Liver (tissue), 9 donors: Measurements from ENCODE around the gene PPP1R18. TPM values are rescaled to one million over a fixed set of nuclear protein-coding genes. Genes with fewer than 3 reads are reported as not detected.
"Not testable (repeated sequence)": the region's sequence is repeated elsewhere in the genome, so short reads cannot be mapped to it uniquely, and the experiment has no call there.

Source experiments
- DNase-seq: peaks from one replicate; pipeline ENCODE4 v3.0.0-alpha.2; 2017; ENCODE audit warnings: low spot score
- H3K27ac ChIP-seq, 2 donors: one replicate each; pipeline ENCODE4 v1.7.0; 2013; ENCODE audit warnings: inconsistent platforms in 2 of 2, low read length in 2 of 2, control low read depth in 1 of 2, low read depth in 1 of 2, mild to moderate bottlenecking in 1 of 2
- H3K27me3 ChIP-seq, 4 donors: one replicate each; pipeline versions ENCODE4 v1.6.1 to v1.7.0; 2013; ENCODE audit warnings: low read length in 3 of 4, inconsistent platforms in 1 of 4, mild to moderate bottlenecking in 1 of 4, moderate library complexity in 1 of 4; ENCODE audit not compliant: control insufficient read depth in 4 of 4, insufficient read depth in 4 of 4
- H3K36me3 ChIP-seq, 4 donors: one replicate each; pipeline versions ENCODE4 v1.6.1 to v1.7.0; 2013; ENCODE audit warnings: low read length in 3 of 4, mild to moderate bottlenecking in 3 of 4, low read depth in 1 of 4, moderate library complexity in 1 of 4; ENCODE audit not compliant: control insufficient read depth in 4 of 4, insufficient read depth in 3 of 4
- H3K4me1 ChIP-seq, 4 donors: one replicate each; pipeline versions ENCODE4 v1.6.1 to v1.7.0; 2013; ENCODE audit warnings: low read length in 3 of 4, mild to moderate bottlenecking in 3 of 4, moderate library complexity in 1 of 4; ENCODE audit not compliant: control insufficient read depth in 4 of 4, insufficient read depth in 4 of 4
- H3K4me3 ChIP-seq, 3 donors: one replicate each; pipeline versions ENCODE4 v1.6.1 to v1.7.0; 2013; ENCODE audit warnings: low read length in 3 of 3, control low read depth in 1 of 3, low read depth in 1 of 3, mild to moderate bottlenecking in 1 of 3
- H3K9ac ChIP-seq, 2 donors: one replicate each; pipeline ENCODE4 v1.7.0; 2013; ENCODE audit warnings: low read length in 2 of 2, mild to moderate bottlenecking in 2 of 2, moderate library complexity in 2 of 2, control low read depth in 1 of 2, low read depth in 1 of 2
- H3K9me3 ChIP-seq, 4 donors: one replicate each; pipeline versions ENCODE4 v1.6.1 to v1.7.0; 2013; ENCODE audit warnings: low read length in 3 of 4; ENCODE audit not compliant: control insufficient read depth in 4 of 4
- EGR1 ChIP-seq, 2 donors: IDR thresholded peaks; 2 replicates each; pipeline ENCODE4 v1.6.1; 2016 to 2018; ENCODE audit warnings: antibody characterized with exemption in 2 of 2, low read depth in 2 of 2
- FOXA2 ChIP-seq: IDR thresholded peaks from 2 replicates; pipeline ENCODE4 v1.6.1; 2016; ENCODE audit warnings: antibody characterized with exemption
- GABPA ChIP-seq, 2 donors: IDR thresholded peaks in 1 of 2; conservative IDR thresholded peaks in 1 of 2; 2 replicates each; pipeline ENCODE4 v1.6.1; 2016; ENCODE audit warnings: antibody characterized with exemption in 2 of 2, mild to moderate bottlenecking in 1 of 2, moderate library complexity in 1 of 2
- HNF4A ChIP-seq, 2 donors: conservative IDR thresholded peaks; 2 replicates each; pipeline ENCODE4 v1.6.1; 2016; ENCODE audit warnings: antibody characterized with exemption in 2 of 2, mild to moderate bottlenecking in 2 of 2
- HNF4G ChIP-seq: IDR thresholded peaks from 2 replicates; pipeline ENCODE4 v1.6.1; 2016; ENCODE audit warnings: antibody characterized with exemption
- JUND ChIP-seq, 2 donors: IDR thresholded peaks; 2 replicates each; pipeline ENCODE4 v1.6.1; 2016; ENCODE audit warnings: antibody characterized with exemption in 2 of 2
- NR2F2 ChIP-seq: IDR thresholded peaks from 2 replicates; pipeline ENCODE4 v1.6.1; 2016; ENCODE audit warnings: antibody characterized with exemption
- RXRA ChIP-seq, 2 donors: IDR thresholded peaks; 2 replicates each; pipeline ENCODE4 v1.6.1; 2017 to 2018; ENCODE audit warnings: antibody characterized with exemption in 2 of 2, mild to moderate bottlenecking in 1 of 2
- SP1 ChIP-seq: IDR thresholded peaks from 2 replicates; pipeline ENCODE4 v1.6.1; 2018; ENCODE audit warnings: antibody characterized with exemption, mild to moderate bottlenecking
- TAF1 ChIP-seq: conservative IDR thresholded peaks from 2 replicates; pipeline ENCODE4 v1.6.1; 2016; ENCODE audit warnings: antibody characterized with exemption, mild to moderate bottlenecking
- YY1 ChIP-seq: IDR thresholded peaks from 2 replicates; pipeline ENCODE4 v1.6.1; 2016; ENCODE audit warnings: antibody characterized with exemption, mild to moderate bottlenecking
- ZBTB33 ChIP-seq: IDR thresholded peaks from 2 replicates; pipeline ENCODE4 v1.6.1; 2016; ENCODE audit warnings: antibody characterized with exemption
- WGBS: extraction: QIAGEN DNeasy Blood & Tissue Kit; methylation state at CpG from one replicate; pipeline ENCODE4 v1.1.7; 2013; 5-methylcytosine and 5-hydroxymethylcytosine counted together
- polyA plus RNA-seq, 2 donors: library from polyadenylated mRNA; stranded (reverse) in 1 of 2; unstranded in 1 of 2; fragments of 200-250 nt in 1 of 2; fragments of >200 nt in 1 of 2; fragmentation: Nextera tagmentation in 1 of 2; extraction: Ambion mirVana in 1 of 2; gene quantifications; one replicate each; pipeline versions ENCODE4 v1.2.1 to v1.2.3, GENCODE V29; 2013 to 2015
- total RNA-seq, 2 donors: library from RNA; depleted of rRNA; stranded (reverse); fragments of >200 nt; gene quantifications; one replicate each; pipeline ENCODE4 v1.2.3, GENCODE V29; 2014
- TF ChIP-seq, protein P1 (sequence below): IDR thresholded peaks from 2 replicates; pipeline ENCODE4 v1.6.1; 2016; ENCODE audit warnings: antibody characterized with exemption
- TF ChIP-seq, protein P2 (sequence below): IDR thresholded peaks from 2 replicates; pipeline ENCODE4 v1.6.1; 2016; ENCODE audit warnings: antibody characterized with exemption
- TF ChIP-seq, protein P3 (sequence below): fragments of 150-350 bp; IDR thresholded peaks from 2 replicates; pipeline ENCODE4 v1.5.1; 2017; ENCODE audit warnings: improper control_type of control experiment, low read depth, low read length; ENCODE audit not compliant: missing input control
- donor health status: healthy.
- donor health status: healthy.
- donor health status: healthy.
- donor health status: healthy.
- donor health status: healthy.

PPP1R18 gene
- total and polyA plus RNA-seq, 4 donors, result 7.4 to 17.4 (median 11.5) TPM

DNA sequence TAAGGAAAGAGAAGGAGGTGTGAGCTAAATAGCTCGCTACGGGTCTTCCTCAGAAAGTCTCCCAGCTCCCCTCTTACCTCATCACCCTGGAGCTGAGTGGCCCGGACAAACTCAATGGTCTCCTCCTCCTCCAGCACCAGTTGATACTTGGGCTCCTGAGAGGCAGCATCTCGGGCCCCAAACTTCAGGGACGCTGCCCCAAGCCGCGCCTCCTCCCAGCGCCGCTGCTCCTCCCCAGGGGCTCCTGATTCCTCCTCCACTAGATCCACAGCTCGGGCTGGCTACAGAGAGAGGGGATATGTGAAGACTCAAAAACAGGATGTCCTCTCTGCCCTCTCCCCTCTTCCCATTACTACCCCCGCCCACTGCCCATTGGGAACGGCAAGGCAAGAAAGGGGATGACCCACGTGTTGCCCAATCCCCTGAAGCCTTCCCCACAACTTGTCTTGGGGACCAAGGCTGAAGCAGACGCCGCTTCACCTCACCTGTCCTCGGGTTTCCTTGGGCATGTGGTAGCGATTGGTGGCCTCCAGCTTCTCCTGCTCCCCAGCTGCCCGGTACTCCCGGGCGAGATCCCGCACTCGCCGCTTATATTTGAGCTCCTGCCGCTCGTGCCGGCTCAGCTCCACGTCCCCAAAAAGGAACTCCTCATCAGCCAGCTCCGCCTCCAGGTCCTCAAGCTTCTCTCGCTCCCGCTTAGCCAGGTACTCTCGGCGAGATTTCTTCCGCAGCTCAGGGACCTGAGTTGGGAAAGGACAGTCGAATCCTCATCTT is 21.3 kb downstream of the PPP1R18 start:
- no peak for DNase-seq
- no peaks in the 10 kb centered on the region for H3K27me3 ChIP-seq
- TF ChIP-seq TAF1 (no peak), NR2F2 (no peak), JUND (IDR thresholded peaks at IDR 0.05) (no peak), EGR1 (IDR thresholded peaks at IDR 0.05; ENCODE audit: low read depth in 2 of 2) (no peak), ZBTB33 (no peak), HNF4G (no peak), YY1 (no peak), FOXA2 (no peak), GABPA (IDR thresholded peaks at IDR 0.05 in 1 of 2, conservative IDR thresholded peaks at IDR 0.05 in 1 of 2) (no peak)
- TF ChIP-seq, protein P1, sequence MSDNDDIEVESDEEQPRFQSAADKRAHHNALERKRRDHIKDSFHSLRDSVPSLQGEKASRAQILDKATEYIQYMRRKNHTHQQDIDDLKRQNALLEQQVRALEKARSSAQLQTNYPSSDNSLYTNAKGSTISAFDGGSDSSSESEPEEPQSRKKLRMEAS, result no peak
- TF ChIP-seq, protein P2, sequence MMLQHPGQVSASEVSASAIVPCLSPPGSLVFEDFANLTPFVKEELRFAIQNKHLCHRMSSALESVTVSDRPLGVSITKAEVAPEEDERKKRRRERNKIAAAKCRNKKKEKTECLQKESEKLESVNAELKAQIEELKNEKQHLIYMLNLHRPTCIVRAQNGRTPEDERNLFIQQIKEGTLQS, result no peak
- TF ChIP-seq, protein P3, sequence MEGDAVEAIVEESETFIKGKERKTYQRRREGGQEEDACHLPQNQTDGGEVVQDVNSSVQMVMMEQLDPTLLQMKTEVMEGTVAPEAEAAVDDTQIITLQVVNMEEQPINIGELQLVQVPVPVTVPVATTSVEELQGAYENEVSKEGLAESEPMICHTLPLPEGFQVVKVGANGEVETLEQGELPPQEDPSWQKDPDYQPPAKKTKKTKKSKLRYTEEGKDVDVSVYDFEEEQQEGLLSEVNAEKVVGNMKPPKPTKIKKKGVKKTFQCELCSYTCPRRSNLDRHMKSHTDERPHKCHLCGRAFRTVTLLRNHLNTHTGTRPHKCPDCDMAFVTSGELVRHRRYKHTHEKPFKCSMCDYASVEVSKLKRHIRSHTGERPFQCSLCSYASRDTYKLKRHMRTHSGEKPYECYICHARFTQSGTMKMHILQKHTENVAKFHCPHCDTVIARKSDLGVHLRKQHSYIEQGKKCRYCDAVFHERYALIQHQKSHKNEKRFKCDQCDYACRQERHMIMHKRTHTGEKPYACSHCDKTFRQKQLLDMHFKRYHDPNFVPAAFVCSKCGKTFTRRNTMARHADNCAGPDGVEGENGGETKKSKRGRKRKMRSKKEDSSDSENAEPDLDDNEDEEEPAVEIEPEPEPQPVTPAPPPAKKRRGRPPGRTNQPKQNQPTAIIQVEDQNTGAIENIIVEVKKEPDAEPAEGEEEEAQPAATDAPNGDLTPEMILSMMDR, result no peak
- H3K4me3 ChIP-seq, result no peak overlapping the region
- WGBS, result 95% methylated on average over 34 of the region's 34 CpGs
- H3K36me3 ChIP-seq, result peaks cover 18 to 68% (median 47%) of the 10 kb centered on the region in 4 donors
- H3K9ac ChIP-seq, result no peak overlapping the region
- no peaks in the 10 kb centered on the region for H3K4me1 ChIP-seq
- H3K27ac ChIP-seq, result no peak overlapping the region
- no peaks in the 10 kb centered on the region for H3K9me3 ChIP-seq

DNA sequence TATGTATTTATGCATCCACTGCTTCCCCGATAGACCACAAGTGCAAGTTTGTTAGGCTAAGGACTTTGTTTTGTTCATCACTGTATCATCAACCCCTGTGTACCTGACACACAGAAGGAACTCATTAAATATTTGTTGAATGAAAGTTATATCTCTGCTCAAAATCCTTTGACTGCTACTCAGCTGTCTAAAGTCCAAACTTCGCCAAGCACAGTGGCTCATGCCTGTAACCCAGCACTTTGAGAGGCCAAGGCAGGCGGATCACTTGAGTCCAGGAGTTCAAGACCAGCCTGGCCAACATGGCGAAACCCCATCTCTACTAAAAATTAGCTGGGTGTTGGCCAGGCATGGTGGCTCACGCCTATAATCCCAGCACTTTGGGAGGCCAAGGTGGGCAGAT is 28.5 kb downstream of the PPP1R18 start:
- H3K9ac ChIP-seq, DNase-seq, H3K4me1 ChIP-seq, H3K4me3 ChIP-seq, H3K27me3 ChIP-seq, H3K9me3 ChIP-seq, H3K27ac ChIP-seq: not testable (repeated sequence)
- TF ChIP-seq RXRA (IDR thresholded peaks at IDR 0.05) (peak in 1 of 2 donors; percentile 19), SP1 (peak; percentile 35), HNF4A (conservative IDR thresholded peaks at IDR 0.05) (peak; percentile 63 to 66)
- peaks cover 21 to 74% (median 61%) of the 10 kb centered on the region in 4 donors for H3K36me3 ChIP-seq
- 65% methylated on average over 5 of the region's 5 CpGs for WGBS
